Right atrium auricular region (tissue), 2 donors: ENCODE data around the gene SCD. TPM values are rescaled to one million over a fixed set of nuclear protein-coding genes. Genes with fewer than 3 reads are reported as not detected.

ENCODE experiments used
- DNase-seq: peaks from one replicate; pipeline ENCODE4 v3.0.0-alpha.2; 2019; ENCODE audit warnings: low spot score
- H3K27ac ChIP-seq, 2 donors: fragments of 200-600 bp; sonication (generic); 1 replicate in 1 of 2; 2 replicates in 1 of 2; pipeline ENCODE4 v1.5.1; 2016 to 2019
- H3K27me3 ChIP-seq, 2 donors: fragments of 200-600 bp; sonication (generic); one replicate each; pipeline versions ENCODE4 v1.5.1 to v1.6.0; 2017 to 2019
- H3K36me3 ChIP-seq: fragments of 200-600 bp; sonication (generic); one replicate; pipeline ENCODE4 v1.5.1; 2016
- H3K4me1 ChIP-seq, 2 donors: fragments of 200-600 bp; sonication (generic); one replicate each; pipeline versions ENCODE4 v1.5.1 to v1.6.0; 2017 to 2019
- H3K4me3 ChIP-seq, 2 donors: fragments of 200-600 bp; sonication (generic); 1 replicate in 1 of 2; 2 replicates in 1 of 2; pipeline ENCODE4 v1.5.1; 2017 to 2019; ENCODE audit warnings: mild to moderate bottlenecking in 1 of 2, moderate library complexity in 1 of 2
- H3K9me3 ChIP-seq, 2 donors: fragments of 200-600 bp; sonication (generic); one replicate each; pipeline ENCODE4 v1.5.1; 2019
- total RNA-seq, 2 donors: library from RNA; depleted of rRNA; stranded (reverse); fragments of >200 nt; gene quantifications; one replicate each; pipeline ENCODE4 v1.1.0, GENCODE V29; 2016
- TF ChIP-seq, protein P1 (sequence below), 2 donors: fragments of 200-600 bp; sonication (generic); IDR thresholded peaks; one replicate each; pipeline ENCODE4 v1.5.1; 2019; ENCODE audit warnings: antibody characterized with exemption in 2 of 2

The SCD gene
- total RNA-seq, 2 donors from 2014 or later: 7.9 to 25.4 TPM

GRCh38 chr10:100333661-100334440, 13.2 kb upstream of the SCD start:
- no peaks in the 10 kb centered on the region for H3K4me1 ChIP-seq
- no peaks in the 10 kb centered on the region for H3K9me3 ChIP-seq
- TF ChIP-seq, protein P1, sequence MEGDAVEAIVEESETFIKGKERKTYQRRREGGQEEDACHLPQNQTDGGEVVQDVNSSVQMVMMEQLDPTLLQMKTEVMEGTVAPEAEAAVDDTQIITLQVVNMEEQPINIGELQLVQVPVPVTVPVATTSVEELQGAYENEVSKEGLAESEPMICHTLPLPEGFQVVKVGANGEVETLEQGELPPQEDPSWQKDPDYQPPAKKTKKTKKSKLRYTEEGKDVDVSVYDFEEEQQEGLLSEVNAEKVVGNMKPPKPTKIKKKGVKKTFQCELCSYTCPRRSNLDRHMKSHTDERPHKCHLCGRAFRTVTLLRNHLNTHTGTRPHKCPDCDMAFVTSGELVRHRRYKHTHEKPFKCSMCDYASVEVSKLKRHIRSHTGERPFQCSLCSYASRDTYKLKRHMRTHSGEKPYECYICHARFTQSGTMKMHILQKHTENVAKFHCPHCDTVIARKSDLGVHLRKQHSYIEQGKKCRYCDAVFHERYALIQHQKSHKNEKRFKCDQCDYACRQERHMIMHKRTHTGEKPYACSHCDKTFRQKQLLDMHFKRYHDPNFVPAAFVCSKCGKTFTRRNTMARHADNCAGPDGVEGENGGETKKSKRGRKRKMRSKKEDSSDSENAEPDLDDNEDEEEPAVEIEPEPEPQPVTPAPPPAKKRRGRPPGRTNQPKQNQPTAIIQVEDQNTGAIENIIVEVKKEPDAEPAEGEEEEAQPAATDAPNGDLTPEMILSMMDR (IDR thresholded peaks at IDR 0.05): no peak
- no peak overlapping the region for H3K4me3 ChIP-seq
- DNase-seq: no peak
- no peak overlapping the region for H3K27ac ChIP-seq
- no peaks in the 10 kb centered on the region for H3K36me3 ChIP-seq
- H3K27me3 ChIP-seq: no peaks in the 10 kb centered on the region

DNA sequence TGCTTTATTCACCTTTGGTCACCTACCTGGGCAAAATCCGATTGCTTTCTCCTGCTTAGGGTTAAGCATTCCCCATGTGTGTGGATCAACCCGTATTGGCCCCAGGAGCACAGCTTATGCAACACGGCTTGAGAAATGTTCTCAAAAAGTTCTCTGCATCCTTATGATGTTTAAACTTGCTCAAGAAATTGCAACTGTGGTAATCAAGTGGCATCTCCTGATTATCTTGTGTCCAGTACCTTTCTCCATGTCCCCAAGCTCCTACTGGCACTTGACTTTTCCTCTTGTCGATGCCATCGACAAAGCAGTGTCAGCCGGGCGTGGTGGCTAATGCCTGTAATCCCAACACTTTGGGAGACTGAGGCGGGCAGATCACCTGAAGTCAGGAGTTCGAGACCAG, 12.3 kb upstream of the SCD start:
- Histone ChIP-seq H3K27me3 (no peaks in the 10 kb centered on the region), H3K36me3 (no peaks in the 10 kb centered on the region), H3K9me3 (no peaks in the 10 kb centered on the region), H3K4me3 (no peak overlapping the region), H3K4me1 (no peaks in the 10 kb centered on the region), H3K27ac (no peak overlapping the region)
- no peak for DNase-seq
- TF ChIP-seq, protein P1 (IDR thresholded peaks at IDR 0.05): no peak

- TF ChIP-seq, protein P1 (IDR thresholded peaks at IDR 0.05): peak; percentile 68 to 93
- no peaks in the 10 kb centered on the region for H3K27me3 ChIP-seq
- peak; percentile 82 for DNase-seq
Observed at GRCh38 chr10:100338434-100339036, 8.5 kb upstream of the SCD start.

GRCh38 chr10:100339236-100339635, 7.8 kb upstream of the SCD start:
- Histone ChIP-seq H3K27me3 (no peaks in the 10 kb centered on the region), H3K4me3 (no peak overlapping the region), H3K27ac (no peak overlapping the region), H3K4me1 (no peaks in the 10 kb centered on the region), H3K36me3 (no peaks in the 10 kb centered on the region), H3K9me3 (no peaks in the 10 kb centered on the region)
- no peak for DNase-seq
- TF ChIP-seq, protein P1 (IDR thresholded peaks at IDR 0.05): no peak

More at GRCh38 chr10:100338434-100339036, 8.5 kb upstream of the SCD start:
- no peak overlapping the region for H3K4me3 ChIP-seq
- H3K4me1 ChIP-seq: no peaks in the 10 kb centered on the region
- H3K9me3 ChIP-seq: no peaks in the 10 kb centered on the region
- H3K36me3 ChIP-seq: no peaks in the 10 kb centered on the region
- no peak overlapping the region for H3K27ac ChIP-seq

DNA sequence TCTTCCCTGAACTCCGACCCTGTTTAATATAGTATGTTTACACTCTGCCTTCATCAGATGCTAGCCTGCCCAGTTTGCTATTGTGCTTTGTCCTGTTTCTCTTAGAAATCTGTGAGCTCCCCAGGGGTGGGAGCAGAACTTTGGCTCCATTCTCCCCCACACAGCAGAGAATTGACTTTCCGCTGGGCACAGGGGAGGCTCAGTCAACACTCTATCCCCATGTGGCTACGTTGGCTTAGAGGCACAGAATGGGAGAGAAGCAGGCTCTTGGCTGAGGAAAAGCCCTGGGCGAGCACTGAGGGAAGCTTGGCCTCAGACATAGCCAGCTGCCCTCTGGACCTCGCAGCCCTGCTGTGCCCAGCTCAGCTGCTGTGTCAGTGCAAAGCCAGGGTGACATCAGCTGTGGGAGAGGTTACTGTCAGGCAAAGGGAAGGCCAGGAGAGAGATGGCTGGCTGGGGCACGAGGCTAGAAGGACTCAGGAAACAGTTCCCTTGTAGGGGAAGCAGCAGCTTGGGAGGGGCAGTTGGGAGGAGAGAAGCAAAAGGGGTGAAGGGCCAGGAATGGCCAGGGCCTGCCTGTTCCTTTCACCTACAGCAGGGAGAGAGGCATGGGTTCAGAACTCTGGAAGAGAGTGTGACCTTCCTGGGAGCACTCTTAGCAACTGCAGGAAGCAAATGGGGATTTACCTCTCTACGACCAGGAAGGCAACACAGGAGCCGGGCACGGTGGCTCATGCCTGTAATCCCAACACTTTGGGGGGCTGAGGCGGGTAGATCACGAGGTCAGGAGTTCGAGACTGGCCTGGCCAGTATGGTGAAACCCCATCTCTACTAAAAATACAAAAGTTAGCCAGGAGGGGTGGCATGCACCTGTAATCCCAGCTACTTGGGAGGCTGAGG, 5.8 kb upstream of the SCD start:
- Histone ChIP-seq H3K4me1 (peaks cover 0 to 8% of the 10 kb centered on the region in 2 donors), H3K36me3 (no peaks in the 10 kb centered on the region), H3K27me3 (no peaks in the 10 kb centered on the region), H3K27ac (no peak overlapping the region), H3K4me3 (no peak overlapping the region), H3K9me3 (no peaks in the 10 kb centered on the region)
- peak; percentile 74 for DNase-seq
- TF ChIP-seq, protein P1 (IDR thresholded peaks at IDR 0.05): no peak
